ENCODE results near the gene FAM181B.

DNA sequence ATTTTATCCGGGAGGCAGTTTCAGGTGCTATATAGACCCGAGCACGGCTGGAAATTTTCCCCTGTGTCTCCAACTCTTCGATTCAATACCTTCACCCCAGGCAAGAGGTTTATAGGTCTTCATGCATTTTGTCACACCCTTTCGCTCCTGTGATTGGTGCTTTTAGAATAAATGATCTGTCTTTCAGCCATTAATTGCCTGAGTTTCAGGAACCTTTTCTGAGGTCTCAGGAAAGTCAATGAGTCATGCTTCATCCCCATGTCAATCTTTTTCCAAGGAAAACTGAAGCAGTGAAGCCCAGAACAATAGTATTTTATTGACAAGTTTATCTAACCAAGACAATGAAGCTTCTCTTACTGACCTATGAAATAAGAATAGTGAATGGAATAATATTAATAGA, 29.9 kb downstream of the FAM181B start:
- TF ChIP-seq POLR2A (IDR thresholded peaks at IDR 0.05): no peak
- TF ChIP-seq, protein P1, sequence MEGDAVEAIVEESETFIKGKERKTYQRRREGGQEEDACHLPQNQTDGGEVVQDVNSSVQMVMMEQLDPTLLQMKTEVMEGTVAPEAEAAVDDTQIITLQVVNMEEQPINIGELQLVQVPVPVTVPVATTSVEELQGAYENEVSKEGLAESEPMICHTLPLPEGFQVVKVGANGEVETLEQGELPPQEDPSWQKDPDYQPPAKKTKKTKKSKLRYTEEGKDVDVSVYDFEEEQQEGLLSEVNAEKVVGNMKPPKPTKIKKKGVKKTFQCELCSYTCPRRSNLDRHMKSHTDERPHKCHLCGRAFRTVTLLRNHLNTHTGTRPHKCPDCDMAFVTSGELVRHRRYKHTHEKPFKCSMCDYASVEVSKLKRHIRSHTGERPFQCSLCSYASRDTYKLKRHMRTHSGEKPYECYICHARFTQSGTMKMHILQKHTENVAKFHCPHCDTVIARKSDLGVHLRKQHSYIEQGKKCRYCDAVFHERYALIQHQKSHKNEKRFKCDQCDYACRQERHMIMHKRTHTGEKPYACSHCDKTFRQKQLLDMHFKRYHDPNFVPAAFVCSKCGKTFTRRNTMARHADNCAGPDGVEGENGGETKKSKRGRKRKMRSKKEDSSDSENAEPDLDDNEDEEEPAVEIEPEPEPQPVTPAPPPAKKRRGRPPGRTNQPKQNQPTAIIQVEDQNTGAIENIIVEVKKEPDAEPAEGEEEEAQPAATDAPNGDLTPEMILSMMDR (IDR thresholded peaks at IDR 0.05 in 4 of 5, conservative IDR thresholded peaks at IDR 0.05 in 1 of 5): no peak

All from gastrocnemius medialis (tissue), 4 donors.